ENCODE data around the gene FXN.
"Not testable (repeated sequence)": the region's sequence is repeated elsewhere in the genome, so short reads cannot be mapped to it uniquely, and the experiment has no call there.

FXN gene

GRCh38 chr9:69027355-69028097 lies 8.0 kb upstream of the FXN start:
- peak; percentile 46 for DNase-seq

DNA sequence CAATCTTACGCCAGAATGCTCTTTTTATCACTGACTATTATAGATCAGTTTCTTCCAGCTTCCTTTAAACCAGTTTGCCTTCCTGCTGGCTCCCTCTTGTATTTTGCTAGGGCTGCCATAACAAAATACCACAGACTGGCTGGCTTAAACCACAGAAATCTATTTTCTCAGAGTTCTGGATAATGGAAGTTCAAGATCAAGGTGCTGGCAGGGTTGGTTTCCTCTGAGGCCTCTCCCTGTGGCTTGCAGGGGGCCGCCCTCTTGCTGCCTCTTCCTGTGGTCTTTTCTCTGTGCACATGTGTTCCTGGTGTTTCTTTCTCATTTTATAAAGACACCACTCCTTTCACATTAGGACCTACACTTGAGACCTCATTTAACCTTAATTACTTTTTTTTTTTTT lies 6.8 kb upstream of the FXN start:
- no peak for DNase-seq

DNA sequence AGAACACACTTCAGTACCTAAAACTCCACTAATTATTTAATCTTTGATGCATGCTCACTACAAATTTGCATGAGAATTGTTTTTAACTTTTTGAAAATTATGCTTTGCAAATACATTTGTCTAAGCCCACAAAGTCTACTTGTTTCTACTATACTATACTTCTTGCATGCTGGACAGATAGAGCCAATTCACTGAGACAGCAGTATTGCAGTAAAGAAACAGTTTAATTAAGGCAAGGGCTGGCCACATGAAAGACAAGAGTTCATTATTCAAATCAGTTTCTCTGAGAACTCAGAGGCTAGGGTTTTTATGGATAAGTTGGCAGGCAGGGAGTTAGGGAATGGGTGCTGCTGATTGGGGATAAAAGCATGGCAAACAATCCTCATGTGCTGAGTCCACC lies 6.0 kb upstream of the FXN start:
- no peak for DNase-seq

- DNase-seq, result peak; percentile 33
These were observed 4.5 kb upstream of the FXN start for GRCh38 chr9:69030851-69031645.

- no peak for DNase-seq
These were observed 1.5 kb upstream of the FXN start for GRCh38 chr9:69034071-69034470.

- DNase-seq, result no peak
These were observed 757 bp downstream of the FXN start for GRCh38 chr9:69036309-69036708.

DNA sequence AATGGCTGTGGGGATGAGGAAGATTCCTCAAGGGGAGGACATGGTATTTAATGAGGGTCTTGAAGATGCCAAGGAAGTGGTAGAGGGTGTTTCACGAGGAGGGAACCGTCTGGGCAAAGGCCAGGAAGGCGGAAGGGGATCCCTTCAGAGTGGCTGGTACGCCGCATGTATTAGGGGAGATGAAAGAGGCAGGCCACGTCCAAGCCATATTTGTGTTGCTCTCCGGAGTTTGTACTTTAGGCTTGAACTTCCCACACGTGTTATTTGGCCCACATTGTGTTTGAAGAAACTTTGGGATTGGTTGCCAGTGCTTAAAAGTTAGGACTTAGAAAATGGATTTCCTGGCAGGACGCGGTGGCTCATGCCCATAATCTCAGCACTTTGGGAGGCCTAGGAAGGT lies 1.2 kb downstream of the FXN start:
- DNase-seq, result no peak

DNA sequence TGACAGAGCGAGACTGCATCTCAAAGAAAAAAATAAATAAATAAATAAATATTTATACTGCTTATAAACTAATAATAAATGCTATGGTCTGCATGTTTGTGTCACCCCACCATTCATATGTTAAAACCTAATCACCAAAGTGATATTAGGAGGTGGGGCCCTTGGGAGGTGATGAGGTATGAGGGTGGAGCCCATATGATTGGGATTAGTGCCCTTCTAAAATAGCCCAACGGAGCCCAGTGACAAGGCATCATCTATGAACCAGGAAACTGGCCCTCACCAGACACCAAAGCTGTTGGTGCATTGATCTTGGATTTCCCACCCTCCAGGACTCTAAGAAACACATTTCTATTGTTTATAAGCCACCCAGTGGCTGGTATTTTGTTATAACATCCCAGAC lies 5.1 kb downstream of the FXN start:
- no peak for DNase-seq

GRCh38 chr9:69044240-69045219 lies 9.0 kb downstream of the FXN start:
- DNase-seq, result peak; percentile 23

DNA sequence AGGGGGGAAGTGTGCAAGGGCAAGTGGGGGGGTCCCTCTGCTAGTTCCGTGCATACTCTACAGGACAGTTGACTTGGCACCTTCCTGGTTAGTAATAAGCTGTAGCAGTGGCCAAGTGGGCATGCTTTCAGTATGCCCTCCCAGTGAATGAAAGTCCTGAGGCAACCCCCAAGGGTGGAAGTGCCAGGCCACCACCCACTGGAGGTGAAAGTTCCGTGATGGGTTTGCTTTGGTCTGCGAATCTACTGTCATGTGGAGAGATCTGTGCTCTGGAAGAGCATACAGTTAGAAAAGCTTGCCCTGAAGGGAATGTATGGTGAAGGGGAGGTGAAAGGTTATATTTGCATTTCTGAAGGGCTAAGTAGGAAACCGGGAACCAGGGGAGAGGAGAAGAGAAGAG lies 10.3 kb downstream of the FXN start:
- no peak for DNase-seq

GRCh38 chr9:69046723-69047122 lies 11.2 kb downstream of the FXN start:
- no peak for DNase-seq

DNA sequence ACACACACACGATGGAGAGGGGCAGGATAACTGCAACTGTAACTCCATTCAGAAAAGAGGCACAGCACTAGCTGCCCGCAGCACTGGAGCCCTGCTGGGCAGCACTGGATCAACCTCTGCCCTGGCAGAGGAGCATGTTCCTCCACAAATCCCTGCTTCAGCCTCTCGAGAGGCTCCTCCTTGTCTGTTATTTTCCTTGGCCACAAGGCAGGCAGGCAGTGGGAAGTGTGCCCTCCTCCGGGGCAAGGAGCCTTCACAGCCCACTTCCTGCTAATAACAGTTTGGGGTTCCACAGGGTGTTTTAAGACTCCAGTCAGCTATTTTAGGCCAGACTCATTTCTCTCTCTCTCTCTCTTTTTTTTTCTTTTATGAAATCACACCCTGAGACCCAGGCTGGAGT lies 11.8 kb downstream of the FXN start:
- DNase-seq, result no peak

DNA sequence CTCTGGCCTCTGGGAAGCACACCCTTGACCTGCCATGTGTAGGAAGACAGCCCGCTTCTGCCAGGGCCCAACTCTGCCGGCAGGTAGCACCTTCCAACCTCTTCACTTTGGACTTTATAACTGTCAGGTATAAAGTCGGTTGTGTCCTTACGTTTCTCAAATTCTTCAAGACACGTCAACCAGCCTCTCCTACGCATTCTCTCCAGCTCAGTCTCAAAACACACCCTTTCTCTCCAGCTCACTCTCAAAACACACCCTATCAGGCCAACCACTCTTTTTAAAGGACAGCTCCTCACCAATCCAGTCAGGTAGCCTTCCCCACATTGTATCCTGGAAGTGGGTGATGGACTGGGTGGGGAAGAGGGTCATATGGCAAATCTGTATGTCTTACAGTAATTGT lies 13.5 kb downstream of the FXN start:
- DNase-seq, result no peak

DNA sequence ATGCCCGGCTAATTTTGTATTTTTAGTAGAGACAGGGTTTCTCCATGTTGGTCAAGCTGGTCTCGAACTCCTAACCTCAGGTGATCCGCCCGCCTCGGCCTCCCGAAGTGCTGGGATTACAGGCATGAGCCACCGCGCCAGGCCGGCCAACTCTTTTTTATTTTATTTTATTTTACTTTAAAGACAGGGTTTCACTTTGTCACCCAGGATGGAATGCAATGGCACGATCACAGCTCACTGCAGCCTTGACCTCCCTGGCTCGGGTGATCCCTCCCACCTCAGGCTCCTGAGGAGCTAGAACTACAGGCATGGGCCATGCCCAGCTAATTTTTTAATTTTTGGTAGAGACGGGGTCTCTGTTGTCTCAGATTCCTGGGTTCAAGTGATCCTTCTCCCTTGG lies 15.4 kb downstream of the FXN start:
- DNase-seq, result not testable (repeated sequence)

- DNase-seq, result no peak
These were observed 19.4 kb downstream of the FXN start for GRCh38 chr9:69054989-69055388.

GRCh38 chr9:69056191-69056815 lies 20.8 kb downstream of the FXN start:
- DNase-seq, result no peak

DNA sequence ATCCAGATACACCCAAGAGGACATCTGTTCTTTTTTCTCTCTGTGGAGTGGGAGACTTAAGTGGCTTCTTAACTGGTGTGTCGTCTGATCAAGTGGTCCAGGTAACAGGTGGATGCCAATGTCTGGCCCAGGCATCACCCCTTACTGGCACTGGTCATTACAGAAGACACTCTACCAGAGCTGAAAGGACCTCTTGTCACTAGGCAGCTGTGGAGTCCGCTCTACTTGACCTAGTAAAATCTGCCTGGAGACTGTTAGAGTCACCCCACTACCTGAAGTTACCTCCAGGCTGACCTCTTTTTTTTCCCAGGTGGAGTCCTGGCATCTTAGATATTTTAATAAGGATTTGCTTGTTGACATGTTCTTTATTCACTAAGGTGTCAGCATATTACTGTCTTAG lies 22.5 kb downstream of the FXN start:
- no peak for DNase-seq

DNA sequence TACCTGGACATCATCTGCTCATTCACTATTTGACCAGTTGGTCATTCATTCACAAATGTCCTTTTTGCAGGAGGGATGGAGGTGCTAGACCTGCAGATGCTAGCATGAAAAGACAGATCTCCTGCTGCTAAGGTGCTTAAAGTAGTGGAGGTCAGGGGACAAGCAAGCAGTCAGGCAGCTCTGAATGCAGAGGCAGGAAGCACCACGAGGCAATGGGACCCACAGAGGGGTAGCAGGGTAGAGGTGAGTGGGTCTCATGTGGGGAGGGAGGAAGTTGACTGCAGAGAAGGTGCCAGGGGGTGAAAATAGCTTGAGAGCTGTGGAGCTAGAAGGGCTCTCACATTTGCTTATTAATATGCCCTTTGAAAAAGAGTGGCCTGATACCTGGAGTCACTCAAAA lies 25.2 kb downstream of the FXN start:
- DNase-seq, result no peak

- no peak for DNase-seq
These were observed 26.6 kb downstream of the FXN start for GRCh38 chr9:69062195-69062594.

GRCh38 chr9:69063839-69064238 lies 28.3 kb downstream of the FXN start:
- no peak for DNase-seq

GRCh38 chr9:69065660-69066059 lies 30.1 kb downstream of the FXN start:
- DNase-seq, result no peak

- DNase-seq, result no peak
These were observed 31.4 kb downstream of the FXN start for GRCh38 chr9:69066955-69067354.

- no peak for DNase-seq
These were observed 34.6 kb downstream of the FXN start for GRCh38 chr9:69070201-69070600.
